ENCODE results near the gene XPNPEP1.
A peak's percentile ranks its signal among the peaks of the same experiment; 100 is the strongest.

The XPNPEP1 gene

DNA sequence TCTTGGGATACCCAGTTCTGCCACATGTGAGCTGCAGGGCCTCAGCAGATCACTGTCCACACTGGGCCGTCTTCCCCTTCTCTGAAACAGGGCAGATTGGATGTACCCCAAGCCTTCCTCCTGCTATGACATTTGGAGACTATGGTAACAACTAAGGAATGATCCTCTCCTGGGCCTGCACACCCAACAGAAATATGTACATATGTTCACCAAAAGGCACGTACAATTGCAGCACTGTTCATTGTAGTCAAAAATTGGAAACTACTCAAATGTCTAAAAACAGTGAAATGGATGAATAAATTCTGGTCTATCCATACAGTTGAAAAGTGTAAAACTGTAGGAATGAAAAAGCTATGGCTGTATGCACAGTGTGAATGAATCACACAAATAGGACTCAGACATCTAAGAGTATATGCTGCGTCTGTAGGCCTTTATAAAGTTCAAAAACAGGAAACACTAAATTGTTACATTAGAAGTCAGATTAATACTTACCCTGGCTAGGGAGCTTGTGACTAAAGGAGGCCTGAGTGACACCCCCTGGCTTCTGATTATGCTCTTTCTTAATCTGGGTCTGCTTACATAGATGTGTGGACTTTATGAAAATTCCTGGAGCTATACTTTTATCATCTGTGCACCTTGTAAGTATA lies 16.1 kb upstream of the XPNPEP1 start (continued):
- TF ChIP-seq, protein P1, sequence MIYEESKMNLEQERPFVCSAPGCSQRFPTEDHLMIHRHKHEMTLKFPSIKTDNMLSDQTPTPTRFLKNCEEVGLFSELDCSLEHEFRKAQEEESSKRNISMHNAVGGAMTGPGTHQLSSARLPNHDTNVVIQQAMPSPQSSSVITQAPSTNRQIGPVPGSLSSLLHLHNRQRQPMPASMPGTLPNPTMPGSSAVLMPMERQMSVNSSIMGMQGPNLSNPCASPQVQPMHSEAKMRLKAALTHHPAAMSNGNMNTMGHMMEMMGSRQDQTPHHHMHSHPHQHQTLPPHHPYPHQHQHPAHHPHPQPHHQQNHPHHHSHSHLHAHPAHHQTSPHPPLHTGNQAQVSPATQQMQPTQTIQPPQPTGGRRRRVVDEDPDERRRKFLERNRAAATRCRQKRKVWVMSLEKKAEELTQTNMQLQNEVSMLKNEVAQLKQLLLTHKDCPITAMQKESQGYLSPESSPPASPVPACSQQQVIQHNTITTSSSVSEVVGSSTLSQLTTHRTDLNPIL (CRISPR knock-in tag; IDR thresholded peaks at IDR 0.05; ENCODE audit: low read depth): no peak
- TF ChIP-seq, protein P2, sequence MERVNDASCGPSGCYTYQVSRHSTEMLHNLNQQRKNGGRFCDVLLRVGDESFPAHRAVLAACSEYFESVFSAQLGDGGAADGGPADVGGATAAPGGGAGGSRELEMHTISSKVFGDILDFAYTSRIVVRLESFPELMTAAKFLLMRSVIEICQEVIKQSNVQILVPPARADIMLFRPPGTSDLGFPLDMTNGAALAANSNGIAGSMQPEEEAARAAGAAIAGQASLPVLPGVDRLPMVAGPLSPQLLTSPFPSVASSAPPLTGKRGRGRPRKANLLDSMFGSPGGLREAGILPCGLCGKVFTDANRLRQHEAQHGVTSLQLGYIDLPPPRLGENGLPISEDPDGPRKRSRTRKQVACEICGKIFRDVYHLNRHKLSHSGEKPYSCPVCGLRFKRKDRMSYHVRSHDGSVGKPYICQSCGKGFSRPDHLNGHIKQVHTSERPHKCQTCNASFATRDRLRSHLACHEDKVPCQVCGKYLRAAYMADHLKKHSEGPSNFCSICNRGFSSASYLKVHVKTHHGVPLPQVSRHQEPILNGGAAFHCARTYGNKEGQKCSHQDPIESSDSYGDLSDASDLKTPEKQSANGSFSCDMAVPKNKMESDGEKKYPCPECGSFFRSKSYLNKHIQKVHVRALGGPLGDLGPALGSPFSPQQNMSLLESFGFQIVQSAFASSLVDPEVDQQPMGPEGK (CRISPR knock-in tag; IDR thresholded peaks at IDR 0.05; ENCODE audit: borderline replicate concordance): no peak

GRCh38 chr10:109937460-109938065 lies 14.3 kb upstream of the XPNPEP1 start:
- ATAC-seq: no peak
- TF ChIP-seq ZFP30 (CRISPR knock-in tag; IDR thresholded peaks at IDR 0.05): no peak
- TF ChIP-seq OSR1 (CRISPR knock-in tag; IDR thresholded peaks at IDR 0.05): no peak
- no peak for TF ChIP-seq GLIS3 (CRISPR knock-in tag; IDR thresholded peaks at IDR 0.05)
- no peak for TF ChIP-seq ARNTL (CRISPR knock-in tag; IDR thresholded peaks at IDR 0.05; ENCODE audit: borderline replicate concordance, low read depth)
- no peak for TF ChIP-seq ZNF8 (CRISPR knock-in tag; IDR thresholded peaks at IDR 0.05)
- TF ChIP-seq SNAI2 (CRISPR knock-in tag; IDR thresholded peaks at IDR 0.05): no peak
- TF ChIP-seq ZNF70 (CRISPR knock-in tag; IDR thresholded peaks at IDR 0.05): no peak
- no peak for TF ChIP-seq ESRRG (CRISPR knock-in tag; IDR thresholded peaks at IDR 0.05)
- no peak for TF ChIP-seq RARB (CRISPR knock-in tag; IDR thresholded peaks at IDR 0.05)
- no peak for TF ChIP-seq CSDC2 (CRISPR knock-in tag; IDR thresholded peaks at IDR 0.05)
- no peak for TF ChIP-seq TSHZ2 (CRISPR knock-in tag; IDR thresholded peaks at IDR 0.05)
- TF ChIP-seq PPARA (CRISPR knock-in tag; IDR thresholded peaks at IDR 0.05; ENCODE audit: borderline replicate concordance): no peak
- no peak for TF ChIP-seq POU6F1 (CRISPR knock-in tag; IDR thresholded peaks at IDR 0.05; ENCODE audit: borderline replicate concordance, low read depth)
- TF ChIP-seq ZNF565 (CRISPR knock-in tag; conservative IDR thresholded peaks at IDR 0.05; ENCODE audit: low read depth): no peak
- no peak for TF ChIP-seq TCF4 (CRISPR knock-in tag; IDR thresholded peaks at IDR 0.05; ENCODE audit: borderline replicate concordance)
- TF ChIP-seq ZC3H10 (CRISPR knock-in tag; IDR thresholded peaks at IDR 0.05): no peak
- TF ChIP-seq ISL1 (CRISPR knock-in tag; IDR thresholded peaks at IDR 0.05): no peak
- no peak for TF ChIP-seq ZFP3 (CRISPR knock-in tag; IDR thresholded peaks at IDR 0.05)

GRCh38 chr10:109934958-109935793 lies 11.9 kb upstream of the XPNPEP1 start:
- TF ChIP-seq TCF4 (CRISPR knock-in tag; IDR thresholded peaks at IDR 0.05; ENCODE audit: borderline replicate concordance) (0 out of 2 replicates have a peak, but pooled peaks have one; percentile 26), CSRNP3 (CRISPR knock-in tag; IDR thresholded peaks at IDR 0.05) (no peak), TOX (CRISPR knock-in tag; IDR thresholded peaks at IDR 0.05; ENCODE audit: borderline replicate concordance) (no peak), CSDC2 (CRISPR knock-in tag; IDR thresholded peaks at IDR 0.05) (no peak), OSR1 (CRISPR knock-in tag; IDR thresholded peaks at IDR 0.05) (no peak), ZNF565 (CRISPR knock-in tag; conservative IDR thresholded peaks at IDR 0.05; ENCODE audit: low read depth) (no peak), ARNTL (CRISPR knock-in tag; IDR thresholded peaks at IDR 0.05; ENCODE audit: borderline replicate concordance, low read depth) (peak; percentile 72; the same call in 1 of the 2 replicates), ZNF70 (CRISPR knock-in tag; IDR thresholded peaks at IDR 0.05) (no peak)
- peak; percentile 49 for ATAC-seq

Data from SK-N-SH treated with all-trans-retinoic acid at 6 μM for 48 hours (cell line).